Activated CD4-positive, alpha-beta T cell treated with anti-CD3 and anti-CD28 coated beads for 36 hours (primary cell): ENCODE measurements around the gene EGFL7. TPM values are rescaled to one million over a fixed set of nuclear protein-coding genes. Genes with fewer than 3 reads are reported as not detected.
A peak's percentile ranks its signal among the peaks of the same experiment; 100 is the strongest.

Experiments
- ATAC-seq: fragments of 200-7000 bp; cut with Tn5 transposase; one replicate; pipeline ENCODE4 v1.10.0; 2021; ENCODE audit warnings: mild to moderate bottlenecking, moderate library complexity
- CTCF ChIA-PET: fragments of 350-600 bp; sonication (Branson Sonifier 250); formaldehyde crosslinking; loops from one replicate; lab custom pipeline; 2021; ENCODE audit warnings: antibody characterized with exemption; lab: Charles Lee
- POLR2A ChIA-PET: fragments of 350-600 bp; sonication (Branson Sonifier 250); formaldehyde crosslinking; loops from one replicate; lab custom pipeline; 2021; ENCODE audit warnings: antibody characterized with exemption, inconsistent platforms; lab: Charles Lee
- DNase-seq: peaks from one replicate; pipeline ENCODE4 v3.0.0-alpha.2; 2020
- H3K27ac Mint-ChIP-seq: one replicate; pipeline ENCODE4 v1.8.0; 2021; ENCODE audit warnings: mixed read lengths
- H3K27me3 Mint-ChIP-seq: one replicate; pipeline ENCODE4 v1.8.0; 2021; ENCODE audit warnings: mixed read lengths
- H3K36me3 Mint-ChIP-seq: one replicate; pipeline ENCODE4 v1.8.0; 2021; ENCODE audit warnings: low read depth, mixed read lengths
- H3K4me1 Mint-ChIP-seq: one replicate; pipeline ENCODE4 v1.8.0; 2021; ENCODE audit warnings: mixed read lengths
- H3K4me3 Mint-ChIP-seq: one replicate; pipeline ENCODE4 v1.8.0; 2021; ENCODE audit warnings: mild to moderate bottlenecking, moderate library complexity, mixed read lengths
- H3K9me3 Mint-ChIP-seq: one replicate; pipeline ENCODE4 v1.8.0; 2021; ENCODE audit warnings: low read depth, mixed read lengths
- intact Hi-C, 2 experiments: fragments of 100-400 bp; cut with DNase I in 1 of 2; cut with micrococcal nuclease in 1 of 2; formaldehyde crosslinking; loops; one replicate each; pipeline versions ENCODE4 v1.14.2 to v1.15.1; 2022 to 2024; cut with DNase I, micrococcal nuclease
- total RNA-seq, 2 experiments: library from RNA; stranded (reverse); gene quantifications; one replicate each; pipeline ENCODE4 v1.2.3, GENCODE V29; 2021

Gene EGFL7
- total RNA-seq, 2 experiments from 2014 or later = 1.2 to 1.4 TPM

DNA sequence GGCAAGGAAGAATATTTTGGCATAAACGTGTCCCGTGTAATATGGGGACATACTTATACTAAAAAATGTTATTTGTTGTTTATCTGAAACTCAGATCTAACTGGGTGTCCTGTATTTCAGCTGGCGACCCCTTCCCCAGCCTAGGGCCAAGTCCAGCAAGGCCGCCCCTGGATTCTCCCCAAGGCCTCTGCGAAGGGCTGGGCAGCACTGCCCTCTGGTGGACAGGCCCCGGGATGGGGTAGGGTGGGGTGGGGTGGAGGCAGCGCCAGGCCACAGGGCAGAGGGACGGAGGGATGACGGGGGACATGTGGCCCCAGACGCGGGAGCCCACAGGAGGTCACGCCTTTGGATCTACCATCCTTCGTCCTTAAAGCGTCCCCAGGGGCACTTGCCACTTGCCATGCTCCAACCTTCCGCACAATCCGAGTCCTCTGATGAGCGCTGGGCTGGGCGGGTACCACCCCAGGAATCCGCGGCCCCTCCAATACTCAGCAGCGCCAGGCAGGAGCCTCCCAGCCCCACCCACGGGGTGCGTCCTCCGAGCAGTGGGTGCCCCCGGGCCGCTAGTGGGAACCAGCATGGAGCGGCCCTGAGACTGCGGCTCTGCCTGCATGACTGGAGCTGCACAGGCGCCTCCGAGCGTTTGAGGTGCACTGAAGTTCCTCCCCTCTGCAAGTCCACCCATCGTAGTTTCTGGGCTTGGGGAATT is 31.6 kb downstream of the EGFL7 start:
- peak; percentile 82 for ATAC-seq
- no peaks in the 10 kb centered on the region for H3K4me1 Mint-ChIP-seq
- H3K36me3 Mint-ChIP-seq = no peaks in the 10 kb centered on the region
- no peak overlapping the region for H3K27ac Mint-ChIP-seq
- peak; percentile 74 for DNase-seq
- POLR2A ChIA-PET = no interaction called here
- H3K9me3 Mint-ChIP-seq = no peaks in the 10 kb centered on the region
- intact Hi-C loops = loop anchor here in 1 of 2 experiments (1.0 kb wide), 1 partner anchor 209 kb away; no protein-coding TSS in a partner anchor
- no peak overlapping the region for H3K4me3 Mint-ChIP-seq
- H3K27me3 Mint-ChIP-seq = peaks cover 9% of the 10 kb centered on the region
- CTCF ChIA-PET = interaction anchor here (0.7 to 1.3 kb wide), 3 partner anchors 46 to 210 kb away, joined by 3 to 4 read pairs (median 3); no protein-coding TSS in a partner anchor

DNA sequence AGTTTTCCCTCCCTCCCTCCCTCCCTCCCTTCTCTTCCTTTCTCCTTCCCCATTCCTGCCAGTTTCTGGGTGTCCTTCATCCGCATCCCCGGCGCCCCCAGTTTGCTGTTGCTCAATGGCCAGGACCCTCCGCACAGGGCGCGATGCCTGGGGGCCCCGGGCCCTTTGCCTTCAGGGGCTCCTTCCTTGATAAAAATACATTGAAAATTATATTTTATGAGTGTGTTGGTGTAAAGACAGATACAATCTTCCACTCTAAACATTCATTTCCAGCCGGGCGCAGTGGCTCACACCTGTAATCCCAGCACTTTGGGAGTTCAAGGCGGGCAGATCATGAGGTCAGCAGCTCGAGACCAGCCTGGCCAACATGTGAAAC is 32.1 kb downstream of the EGFL7 start:
- DNase-seq (no peak), ATAC-seq (no peak)
- Mint-ChIP-seq H3K36me3 (no peaks in the 10 kb centered on the region), H3K27ac (no peak overlapping the region), H3K4me3 (no peak overlapping the region), H3K4me1 (no peaks in the 10 kb centered on the region), H3K9me3 (no peaks in the 10 kb centered on the region), H3K27me3 (peaks cover 9% of the 10 kb centered on the region)
- ChIA-PET CTCF (interaction anchor here (0.8 kb wide), 1 partner anchor 69 kb away, joined by 3 read pairs; no protein-coding TSS in a partner anchor), POLR2A (no interaction called here)
- intact Hi-C loops = loop anchor here in 1 of 2 experiments (1.0 kb wide), 1 partner anchor 210 kb away; no protein-coding TSS in a partner anchor

DNA sequence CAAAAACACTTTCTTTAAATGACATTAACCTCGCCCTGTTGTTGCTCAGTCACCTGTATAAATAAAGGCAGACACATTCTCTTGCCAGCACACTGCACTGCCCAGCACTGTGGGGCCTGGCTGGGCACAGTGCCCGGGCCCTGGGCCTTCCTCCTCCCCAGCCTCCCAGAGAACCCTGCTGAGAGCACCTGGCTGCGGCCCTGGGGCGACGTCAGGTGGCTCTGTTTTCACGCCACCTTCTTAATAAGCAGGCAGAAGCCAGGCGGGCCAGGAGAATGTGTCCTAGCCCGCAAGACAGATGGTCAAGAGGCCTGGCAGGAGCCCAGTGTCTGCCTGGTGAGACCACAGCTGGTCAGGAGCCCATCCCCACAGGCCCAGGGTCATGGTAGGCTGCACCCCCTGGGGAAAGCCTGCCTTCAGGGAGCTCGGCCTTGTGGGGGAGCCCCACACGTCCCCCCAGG is 32.7 kb downstream of the EGFL7 start:
- H3K4me1 Mint-ChIP-seq = peaks cover 4% of the 10 kb centered on the region
- H3K4me3 Mint-ChIP-seq = no peak overlapping the region
- no peak for DNase-seq
- peaks cover 13% of the 10 kb centered on the region for H3K27me3 Mint-ChIP-seq
- H3K9me3 Mint-ChIP-seq = no peaks in the 10 kb centered on the region
- intact Hi-C loops = no loop called here
- ATAC-seq = no peak
- H3K36me3 Mint-ChIP-seq = no peaks in the 10 kb centered on the region
- ChIA-PET POLR2A (no interaction called here), CTCF (no interaction called here)
- no peak overlapping the region for H3K27ac Mint-ChIP-seq

DNA sequence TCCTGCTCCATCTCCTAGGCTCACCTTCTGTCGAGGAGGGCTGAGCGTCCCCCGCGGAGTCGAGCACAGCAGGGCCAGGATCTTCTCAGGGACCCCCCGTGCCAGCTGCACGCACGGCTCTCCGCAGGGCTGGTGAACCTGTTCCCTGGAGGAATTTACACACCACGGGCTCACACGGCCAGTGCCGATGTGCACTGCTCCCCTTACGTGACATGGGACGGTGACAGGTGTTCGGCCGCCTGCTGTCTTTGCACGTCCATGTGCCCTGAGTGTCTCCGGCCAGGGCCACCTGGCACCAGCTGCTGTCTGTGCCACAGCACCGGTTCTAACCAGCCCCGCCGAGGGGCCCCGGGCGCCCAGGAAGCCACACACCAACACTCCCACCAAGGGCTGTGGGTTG is 33.2 kb downstream of the EGFL7 start:
- ATAC-seq (no peak), DNase-seq (no peak)
- intact Hi-C loops = no loop called here
- Mint-ChIP-seq H3K27ac (no peak overlapping the region), H3K4me1 (peaks cover 9% of the 10 kb centered on the region), H3K27me3 (peaks cover 13% of the 10 kb centered on the region), H3K9me3 (no peaks in the 10 kb centered on the region), H3K4me3 (no peak overlapping the region), H3K36me3 (no peaks in the 10 kb centered on the region)
- ChIA-PET POLR2A (no interaction called here), CTCF (no interaction called here)

DNA sequence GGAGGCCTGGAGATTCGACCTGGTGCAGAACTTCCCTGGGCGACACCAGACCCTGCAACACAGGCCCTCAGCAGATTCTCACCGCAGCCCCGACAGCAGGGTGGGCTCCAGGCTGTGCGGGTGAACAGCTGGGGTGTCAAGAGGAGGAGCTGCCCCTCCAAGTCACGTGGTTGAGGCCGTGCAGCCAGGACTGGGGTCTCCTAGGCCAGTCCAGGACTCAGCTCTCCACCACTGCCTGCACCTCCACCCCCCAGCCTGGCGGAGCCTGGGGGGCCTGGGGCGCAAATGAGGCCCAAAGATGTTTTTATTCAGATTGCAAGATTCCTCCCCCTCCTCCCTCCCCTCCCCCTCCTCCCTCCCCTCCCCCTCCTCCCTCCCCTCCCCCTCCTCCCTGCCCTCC is 33.8 kb downstream of the EGFL7 start:
- POLR2A ChIA-PET = no interaction called here

DNA sequence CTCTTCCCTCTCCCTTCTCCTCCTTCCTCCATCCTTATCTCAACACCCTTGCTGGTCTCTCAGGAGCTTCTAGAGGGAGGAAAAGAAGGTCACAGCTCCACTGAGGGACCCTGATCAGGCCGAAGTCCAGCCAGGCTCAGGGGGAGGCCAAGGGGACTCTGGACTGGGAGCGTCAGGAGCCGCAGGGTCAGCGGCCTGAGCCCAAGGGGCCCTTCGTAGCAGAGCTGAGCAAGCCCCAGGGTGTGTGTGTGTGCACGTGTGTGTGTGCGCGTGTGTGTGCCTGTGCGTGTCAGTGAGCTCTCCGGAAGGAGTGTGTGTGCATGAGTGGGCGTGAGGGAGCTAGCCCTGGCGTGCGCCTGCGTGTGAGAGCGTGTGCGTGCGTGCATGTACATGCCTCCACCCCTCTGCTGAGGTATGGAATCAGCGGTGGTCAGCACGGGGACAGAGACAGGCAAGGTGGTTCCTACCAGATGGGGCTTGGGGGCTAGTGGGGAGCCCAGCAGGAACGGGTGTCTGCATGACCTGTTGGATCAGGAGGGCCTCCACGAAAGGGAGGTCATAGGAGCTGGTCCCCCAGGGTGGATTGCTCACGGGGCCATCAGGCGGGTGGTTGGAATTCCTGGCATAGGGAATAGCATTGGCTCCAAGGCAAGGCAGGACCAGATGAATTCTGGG is 34.6 kb downstream of the EGFL7 start:
- Mint-ChIP-seq H3K4me3 (no peak overlapping the region), H3K27me3 (peaks cover 15% of the 10 kb centered on the region), H3K36me3 (no peaks in the 10 kb centered on the region), H3K4me1 (peaks cover 19% of the 10 kb centered on the region), H3K27ac (no peak overlapping the region), H3K9me3 (no peaks in the 10 kb centered on the region)
- ChIA-PET POLR2A (no interaction called here), CTCF (interaction anchor here (1.4 kb wide), 1 partner anchor 25 kb away, joined by 3 read pairs; no protein-coding TSS in a partner anchor)
- no peak for ATAC-seq
- intact Hi-C loops = no loop called here
- no peak for DNase-seq

More for the DNA sequence above, 33.8 kb downstream of the EGFL7 start:
- no peak for ATAC-seq
- Mint-ChIP-seq H3K4me3 (no peak overlapping the region), H3K27me3 (peaks cover 13% of the 10 kb centered on the region), H3K36me3 (no peaks in the 10 kb centered on the region), H3K4me1 (peaks cover 14% of the 10 kb centered on the region), H3K27ac (no peak overlapping the region), H3K9me3 (no peaks in the 10 kb centered on the region)
- no peak for DNase-seq
- CTCF ChIA-PET = no interaction called here
- intact Hi-C loops = no loop called here

DNA sequence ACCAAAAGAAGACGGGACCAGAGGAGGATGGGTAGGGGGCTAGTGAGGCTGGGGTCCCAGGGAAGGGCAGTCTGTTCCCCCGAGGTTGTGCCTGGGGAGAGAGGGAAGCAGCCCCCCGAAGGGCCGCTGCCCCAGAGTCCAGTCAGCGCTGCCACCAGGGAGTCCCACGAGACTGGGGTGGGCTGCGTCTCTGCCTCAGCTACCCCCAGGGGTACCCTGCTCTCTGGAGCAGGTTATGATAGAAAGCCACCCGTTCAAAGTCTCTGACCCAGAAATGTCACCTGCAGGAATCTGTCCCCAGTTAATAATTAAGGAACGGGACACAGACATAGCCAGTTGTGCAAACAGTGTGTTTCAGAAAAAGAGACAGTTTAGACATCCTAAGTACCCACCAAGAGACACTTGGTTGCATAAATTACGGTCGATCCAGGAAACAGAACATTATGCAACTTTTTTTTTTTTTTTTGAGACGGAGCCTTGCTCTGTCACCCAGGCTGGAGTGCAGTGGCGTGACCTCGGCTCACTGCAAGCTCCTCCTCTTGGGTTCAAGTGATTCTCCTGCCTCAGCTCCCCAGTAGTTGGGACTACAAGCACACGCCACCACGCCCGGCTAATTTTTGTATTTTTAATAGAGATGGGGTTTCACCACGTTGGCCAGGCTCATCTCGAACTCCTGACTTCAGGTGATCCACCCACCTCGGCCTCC is 35.3 kb downstream of the EGFL7 start:
- Mint-ChIP-seq H3K4me3 (no peak overlapping the region), H3K27me3 (peaks cover 15% of the 10 kb centered on the region), H3K9me3 (no peaks in the 10 kb centered on the region), H3K27ac (no peak overlapping the region), H3K4me1 (peaks cover 20% of the 10 kb centered on the region), H3K36me3 (no peaks in the 10 kb centered on the region)
- no peak for ATAC-seq
- ChIA-PET CTCF (interaction anchor here (0.6 to 1.4 kb wide), 5 partner anchors 23 to 485 kb away, joined by 3 to 4 read pairs (median 3); no protein-coding TSS in a partner anchor), POLR2A (interaction anchor here (0.7 kb wide), 1 partner anchor 546 kb away, joined by 5 read pairs; no protein-coding TSS in a partner anchor)
- DNase-seq = no peak
- intact Hi-C loops = no loop called here

DNA sequence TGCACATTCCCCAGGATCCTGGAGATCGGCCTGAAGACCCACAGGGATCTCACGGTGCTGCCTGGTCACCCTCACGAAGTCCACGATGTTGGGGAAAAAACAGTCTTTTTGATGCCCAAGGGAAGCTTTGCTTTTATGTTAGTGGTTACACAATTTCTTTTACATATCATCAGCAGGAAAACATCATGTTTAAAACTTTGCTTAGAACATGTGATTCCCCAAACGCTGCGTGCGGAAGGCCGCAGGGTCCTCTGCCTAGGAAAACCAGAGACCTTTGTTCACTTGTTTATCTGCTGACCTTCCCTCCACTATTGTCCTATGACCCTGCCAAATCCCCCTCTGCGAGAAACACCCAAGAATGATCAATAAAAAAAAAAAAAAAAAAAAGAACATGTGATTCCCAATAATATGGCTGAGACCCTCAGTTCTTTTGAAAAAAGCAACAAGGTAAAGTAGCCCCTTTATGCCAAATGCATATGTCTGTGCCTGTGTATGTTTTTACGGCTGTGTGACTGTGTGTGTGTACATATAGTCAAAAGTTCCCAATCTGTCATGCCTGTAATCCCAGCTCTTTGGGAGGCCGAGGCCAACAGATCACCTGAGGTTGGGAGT is 36.0 kb downstream of the EGFL7 start:
- CTCF ChIA-PET = interaction anchor here (0.6 to 1.0 kb wide), 3 partner anchors 24 to 331 kb away, joined by 3 to 4 read pairs (median 3); no protein-coding TSS in a partner anchor
- no peak for ATAC-seq
- POLR2A ChIA-PET = interaction anchor here (0.7 kb wide), 1 partner anchor 546 kb away, joined by 5 read pairs; no protein-coding TSS in a partner anchor
- intact Hi-C loops = no loop called here
- Mint-ChIP-seq H3K4me1 (peaks cover 20% of the 10 kb centered on the region), H3K27me3 (peaks cover 15% of the 10 kb centered on the region), H3K9me3 (no peaks in the 10 kb centered on the region), H3K36me3 (no peaks in the 10 kb centered on the region), H3K4me3 (no peak overlapping the region), H3K27ac (no peak overlapping the region)
- no peak for DNase-seq

DNA sequence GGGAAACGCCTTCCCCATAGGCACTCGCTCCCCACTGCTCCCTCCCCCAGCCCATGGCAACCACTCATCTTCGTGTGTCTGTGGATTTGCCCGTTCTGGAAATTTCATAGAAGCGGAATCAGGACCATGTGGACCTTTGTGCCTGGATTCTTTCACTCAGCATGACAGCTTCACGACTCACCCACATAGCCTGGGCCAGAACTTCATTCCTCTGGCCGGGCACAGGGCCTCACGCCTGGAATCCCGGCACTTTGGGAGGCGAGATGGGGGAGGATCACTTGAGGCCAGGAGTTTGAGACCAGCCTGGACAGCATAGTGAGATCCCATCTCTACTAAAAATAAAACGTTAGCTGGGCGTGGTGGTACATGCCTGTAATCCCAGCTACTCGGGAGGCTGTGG is 37.6 kb downstream of the EGFL7 start:
- intact Hi-C loops = loop anchor here (2.0 to 5.0 kb wide), 2 partner anchors 28 to 793 kb away; partner anchors contain the start of gene CAMSAP1 (in 1 of the 2)
- ATAC-seq (no peak), DNase-seq (no peak)
- ChIA-PET CTCF (interaction anchor here (0.6 to 1.8 kb wide), 4 partner anchors 14 to 346 kb away, joined by 3 to 5 read pairs (median 4); no protein-coding TSS in a partner anchor), POLR2A (interaction anchor here (1.2 kb wide), 1 partner anchor 28 kb away, joined by 4 read pairs; no protein-coding TSS in a partner anchor)
- Mint-ChIP-seq H3K36me3 (no peaks in the 10 kb centered on the region), H3K27me3 (peaks cover 17% of the 10 kb centered on the region), H3K4me3 (no peak overlapping the region), H3K4me1 (peaks cover 20% of the 10 kb centered on the region), H3K9me3 (no peaks in the 10 kb centered on the region), H3K27ac (no peak overlapping the region)

DNA sequence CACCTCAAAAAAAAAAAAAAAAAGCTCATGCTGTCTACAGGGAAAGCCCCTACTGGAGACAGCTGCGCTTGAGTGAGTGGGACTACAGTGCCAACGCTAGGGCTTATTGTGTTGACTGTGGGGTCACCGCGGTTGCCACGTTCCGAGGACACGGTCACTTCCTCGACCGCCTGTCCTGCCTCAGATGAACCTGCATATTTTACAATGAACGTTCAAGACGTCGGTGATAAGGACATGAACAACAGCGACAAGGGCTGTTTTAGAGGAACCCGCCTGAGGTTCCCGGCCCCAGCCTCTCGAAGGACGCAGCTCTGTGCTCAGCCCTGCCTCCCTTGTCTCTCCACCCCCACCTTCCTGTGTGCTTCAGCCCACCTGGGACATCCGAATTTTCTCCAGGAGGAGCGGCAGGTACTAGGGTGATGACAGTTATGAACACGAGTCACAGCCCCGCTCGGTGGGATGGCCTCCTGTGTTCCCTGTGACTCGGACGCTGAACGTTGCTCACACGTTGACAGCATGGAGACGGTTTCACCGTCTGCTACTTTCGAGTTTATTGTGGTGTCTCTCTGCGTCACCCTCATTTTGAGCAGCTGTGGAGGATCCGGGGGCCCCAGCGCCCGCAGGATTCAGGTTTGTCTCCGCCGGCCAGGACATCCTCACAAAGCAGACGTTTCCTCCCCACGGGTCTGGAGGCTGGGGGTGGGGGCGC is 38.4 kb downstream of the EGFL7 start:
- Mint-ChIP-seq H3K4me1 (peaks cover 20% of the 10 kb centered on the region), H3K27ac (peak overlapping the region; percentile 91), H3K27me3 (peaks cover 20% of the 10 kb centered on the region), H3K4me3 (peak overlapping the region; percentile 62), H3K36me3 (no peaks in the 10 kb centered on the region), H3K9me3 (no peaks in the 10 kb centered on the region)
- ChIA-PET POLR2A (interaction anchor here (0.6 to 1.2 kb wide), 4 partner anchors 14 to 734 kb away, joined by 3 to 7 read pairs (median 5); partner anchors contain the start of gene AGPAT2), CTCF (interaction anchor here (0.6 to 1.8 kb wide), 7 partner anchors 15 to 347 kb away, joined by 3 to 5 read pairs (median 4); no protein-coding TSS in a partner anchor)
- peak; percentile 97 for ATAC-seq
- peak; percentile 92 for DNase-seq
- intact Hi-C loops = loop anchor here (1.0 to 5.0 kb wide), 8 partner anchors 14 to 794 kb away; partner anchors contain the start of genes AGPAT2 (in 1 of the 2), CAMSAP1 (in 1 of the 2), SEC16A (in 1 of the 2) and TUBB4B (in 1 of the 2)
